Spleen (tissue), 7 donors: ENCODE data around the gene ARHGEF10L.

ENCODE experiments used
- POLR2A ChIP-seq, 3 donors: fragments of 450-650 bp; IDR thresholded peaks; one replicate each; pipeline ENCODE4 v1.5.1; 2017; ENCODE audit warnings: antibody characterized with exemption in 3 of 3, mild to moderate bottlenecking in 1 of 3
- POLR2AphosphoS5 ChIP-seq, 3 donors: sonication (generic); formaldehyde crosslinking; IDR thresholded peaks; one replicate each; pipeline ENCODE4 v1.5.1; 2017; ENCODE audit warnings: antibody characterized with exemption in 3 of 3
- TF ChIP-seq, protein P1 (sequence below), 11 experiments: fragments of 200-600 bp in 7 of 11; fragments of 450-650 bp in 4 of 11; sonication (generic) in 4 of 11; IDR thresholded peaks in 8 of 11; conservative IDR thresholded peaks in 3 of 11; 1 replicate in 7 of 11; 2 replicates in 4 of 11; pipeline versions ENCODE4 v1.4.0 to v1.8.0; 2016 to 2021; ENCODE audit warnings: antibody characterized with exemption in 11 of 11, inconsistent platforms in 4 of 11, mild to moderate bottlenecking in 1 of 11
- donor health status: DM: no; HTN: no; CAD: no; lungs with moderate emphysema.
- donor health status: DM: no; HTN: no; CAD: no.
- donor health status: DM: no; HTN: no; CAD: no.

DNA sequence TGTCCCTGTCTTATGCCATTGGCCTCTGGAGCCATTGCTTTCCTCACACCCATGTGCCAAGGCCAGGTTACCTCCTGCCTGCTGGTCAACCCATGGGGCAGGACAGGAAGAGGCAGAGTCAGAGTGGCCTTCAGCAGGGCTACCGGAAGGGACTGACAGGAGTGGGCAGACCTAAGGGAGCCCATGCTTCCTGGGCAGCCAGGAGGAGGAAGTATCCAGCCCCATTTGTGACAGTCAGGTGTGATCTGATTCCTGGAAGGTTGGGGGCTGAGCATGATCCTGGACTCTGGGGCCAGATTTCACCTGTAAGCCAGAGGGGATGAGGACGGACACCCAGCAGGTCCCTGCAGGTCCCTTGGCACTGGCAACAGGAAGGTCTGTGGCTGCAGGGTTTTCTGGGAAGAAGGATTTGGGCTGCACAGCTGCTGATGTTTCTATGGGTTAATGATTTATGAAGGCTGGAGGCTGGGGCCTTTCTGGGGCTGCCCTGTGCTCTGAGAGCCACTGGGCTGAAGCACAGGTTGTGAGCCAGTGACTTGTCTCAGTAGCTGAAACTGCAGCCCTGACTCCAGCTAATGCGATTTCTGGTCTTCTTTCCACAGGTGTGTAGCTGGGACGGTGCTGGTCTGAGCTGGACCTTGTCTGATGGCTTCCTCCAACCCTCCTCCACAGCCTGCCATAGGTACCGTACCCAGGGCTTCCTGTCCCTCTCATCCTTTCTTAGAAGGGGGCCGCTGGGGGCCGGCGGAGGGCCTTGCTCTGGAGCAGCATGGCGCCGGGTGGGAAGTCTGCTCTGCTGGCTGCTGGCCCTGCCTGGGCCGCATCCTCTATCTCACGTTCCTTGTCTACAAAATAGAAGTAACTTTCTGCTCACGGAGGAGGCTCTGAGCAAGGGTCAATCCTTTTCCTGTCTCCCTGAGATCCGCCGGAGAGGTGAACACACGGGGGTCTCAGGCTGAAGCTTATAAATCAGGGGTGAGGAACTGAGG, 40.7 kb downstream of the ARHGEF10L start:
- TF ChIP-seq, protein P1, sequence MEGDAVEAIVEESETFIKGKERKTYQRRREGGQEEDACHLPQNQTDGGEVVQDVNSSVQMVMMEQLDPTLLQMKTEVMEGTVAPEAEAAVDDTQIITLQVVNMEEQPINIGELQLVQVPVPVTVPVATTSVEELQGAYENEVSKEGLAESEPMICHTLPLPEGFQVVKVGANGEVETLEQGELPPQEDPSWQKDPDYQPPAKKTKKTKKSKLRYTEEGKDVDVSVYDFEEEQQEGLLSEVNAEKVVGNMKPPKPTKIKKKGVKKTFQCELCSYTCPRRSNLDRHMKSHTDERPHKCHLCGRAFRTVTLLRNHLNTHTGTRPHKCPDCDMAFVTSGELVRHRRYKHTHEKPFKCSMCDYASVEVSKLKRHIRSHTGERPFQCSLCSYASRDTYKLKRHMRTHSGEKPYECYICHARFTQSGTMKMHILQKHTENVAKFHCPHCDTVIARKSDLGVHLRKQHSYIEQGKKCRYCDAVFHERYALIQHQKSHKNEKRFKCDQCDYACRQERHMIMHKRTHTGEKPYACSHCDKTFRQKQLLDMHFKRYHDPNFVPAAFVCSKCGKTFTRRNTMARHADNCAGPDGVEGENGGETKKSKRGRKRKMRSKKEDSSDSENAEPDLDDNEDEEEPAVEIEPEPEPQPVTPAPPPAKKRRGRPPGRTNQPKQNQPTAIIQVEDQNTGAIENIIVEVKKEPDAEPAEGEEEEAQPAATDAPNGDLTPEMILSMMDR (IDR thresholded peaks at IDR 0.05 in 8 of 11, conservative IDR thresholded peaks at IDR 0.05 in 3 of 11) = no peak
- TF ChIP-seq POLR2A (IDR thresholded peaks at IDR 0.05) (no peak), POLR2AphosphoS5 (IDR thresholded peaks at IDR 0.05) (peak; percentile 68 to 82 (median 80))
